Superior temporal gyrus (tissue), 1 donor: ENCODE results near the gene UCP3.

Experiments used
- DNase-seq: peaks from one replicate; pipeline ENCODE4 v3.0.0-alpha.2; 2016; ENCODE audit errors: extremely low spot score

The UCP3 gene

GRCh38 chr11:73956876-73957653 lies 51.8 kb downstream of the UCP3 start:
- DNase-seq: no peak

GRCh38 chr11:73951797-73952196 lies 57.1 kb downstream of the UCP3 start:
- DNase-seq: no peak

DNA sequence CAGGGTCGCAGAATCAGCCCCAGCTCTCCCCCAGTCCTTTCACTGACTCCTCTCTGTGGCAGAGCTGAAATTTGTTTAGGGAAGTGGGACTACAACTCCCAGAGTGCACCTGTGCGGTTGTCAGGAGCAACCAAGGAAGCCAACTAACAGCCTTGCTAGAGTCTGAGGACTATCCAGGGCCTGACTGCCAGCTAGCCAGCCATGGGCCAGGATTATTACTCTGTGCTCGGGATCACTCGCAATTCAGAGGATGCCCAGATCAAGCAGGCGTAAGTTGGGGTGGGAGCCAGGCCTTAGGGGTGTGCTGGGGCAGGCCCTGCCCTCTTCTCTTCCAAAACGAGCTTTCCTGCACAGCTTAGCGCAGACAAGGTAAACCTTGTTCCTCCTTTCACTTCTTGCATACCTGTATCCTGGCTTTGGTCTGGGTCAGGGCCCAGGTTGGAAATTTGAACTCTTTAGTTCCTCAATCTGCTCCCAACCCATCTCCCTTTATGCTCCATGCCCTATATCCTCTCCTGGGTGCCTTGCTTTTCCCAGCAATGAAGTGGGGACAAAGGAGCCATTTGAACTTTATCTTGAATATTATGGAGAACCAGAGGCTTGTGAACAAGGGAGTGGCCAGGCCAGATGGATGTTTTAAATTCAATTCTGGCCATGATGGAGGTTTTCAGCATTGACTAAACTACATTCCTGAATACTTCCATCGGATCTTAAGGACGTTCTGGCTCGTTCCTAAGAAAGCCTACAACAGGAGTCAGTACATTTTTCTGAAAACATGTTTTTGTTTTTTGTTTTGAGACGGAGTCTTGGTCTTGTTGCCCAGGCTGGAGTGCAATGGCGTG lies 57.8 kb downstream of the UCP3 start, which contains the start of gene DNAJB13:
Gene DNAJB13 (plus strand): TSS at position 158 of the 842 bp plus-strand sequence. CDS start 44 bp downstream, at position 202.
- no peak for DNase-seq
